ENCODE data around the gene GLYATL1.

Gene GLYATL1

GRCh38 chr11:58926695-58927094 lies 12.6 kb upstream of the GLYATL1 start:
- DNase-seq (ENCODE audit: low spot score), result no peak

- DNase-seq (ENCODE audit: low spot score), result peak; percentile 91
Measured at GRCh38 chr11:58927393-58928106, 11.7 kb upstream of the GLYATL1 start.

GRCh38 chr11:58928107-58928499 lies 11.2 kb upstream of the GLYATL1 start:
- DNase-seq (ENCODE audit: low spot score), result no peak

- no peak for DNase-seq (ENCODE audit: low spot score)
Measured at GRCh38 chr11:58928691-58929090, 10.6 kb upstream of the GLYATL1 start.

- no peak for DNase-seq (ENCODE audit: low spot score)
Measured at GRCh38 chr11:58930926-58931325, 8.4 kb upstream of the GLYATL1 start.

- DNase-seq (ENCODE audit: low spot score), result no peak
Measured at GRCh38 chr11:58933661-58934060, 5.6 kb upstream of the GLYATL1 start.

GRCh38 chr11:58934945-58935513 lies 4.3 kb upstream of the GLYATL1 start:
- no peak for DNase-seq (ENCODE audit: low spot score)

GRCh38 chr11:58938398-58938797 lies 890 bp upstream of the GLYATL1 start:
- no peak for DNase-seq (ENCODE audit: low spot score)

GRCh38 chr11:58940028-58940427 lies 740 bp downstream of the GLYATL1 start:
- no peak for DNase-seq (ENCODE audit: low spot score)

- no peak for DNase-seq (ENCODE audit: low spot score)
Measured at GRCh38 chr11:58941838-58942237, 2.5 kb downstream of the GLYATL1 start.

GRCh38 chr11:58945663-58946062 lies 6.4 kb downstream of the GLYATL1 start:
- DNase-seq (ENCODE audit: low spot score), result no peak

- no peak for DNase-seq (ENCODE audit: low spot score)
Measured at GRCh38 chr11:58949184-58949583, 9.9 kb downstream of the GLYATL1 start.

GRCh38 chr11:58957922-58958321 lies 18.6 kb downstream of the GLYATL1 start:
- no peak for DNase-seq (ENCODE audit: low spot score)

- peak; percentile 51 for DNase-seq (ENCODE audit: low spot score)
Measured at GRCh38 chr11:58958500-58958899, 19.2 kb downstream of the GLYATL1 start.

- peak; percentile 19 for DNase-seq (ENCODE audit: low spot score)
Measured at GRCh38 chr11:58963551-58964104, 24.3 kb downstream of the GLYATL1 start.

- DNase-seq (ENCODE audit: low spot score), result no peak
Measured at GRCh38 chr11:58965246-58965985, 26.1 kb downstream of the GLYATL1 start.

- DNase-seq (ENCODE audit: low spot score), result no peak
Measured at GRCh38 chr11:58968251-58968711, 29.0 kb downstream of the GLYATL1 start.

GRCh38 chr11:58977470-58977869 lies 38.2 kb downstream of the GLYATL1 start:
- no peak for DNase-seq (ENCODE audit: low spot score)

- no peak for DNase-seq (ENCODE audit: low spot score)
Measured at GRCh38 chr11:58979222-58979621, 39.9 kb downstream of the GLYATL1 start.

GRCh38 chr11:58980159-58980843 lies 41.0 kb downstream of the GLYATL1 start:
- no peak for DNase-seq (ENCODE audit: low spot score)

- no peak for DNase-seq (ENCODE audit: low spot score)
Measured at GRCh38 chr11:58992489-58992888, 53.2 kb downstream of the GLYATL1 start.

- no peak for DNase-seq (ENCODE audit: low spot score)
Measured at GRCh38 chr11:58994171-58994570, 54.9 kb downstream of the GLYATL1 start.
